Stimulated activated CD4-positive, alpha-beta T cell treated with anti-CD3 and anti-CD28 coated beads, Interleukin-12 subunit alpha, Interleukin-12 subunit beta, amount 100 ng/mL, for 24 hours (primary cell): ENCODE measurements around the gene TDRD1.

ENCODE experiments used
- DNase-seq, 2 experiments: peaks; one replicate each; pipeline ENCODE4 v3.0.0-alpha.2; 2020; ENCODE audit warnings: low read depth in 2 of 2

TDRD1 gene

DNA sequence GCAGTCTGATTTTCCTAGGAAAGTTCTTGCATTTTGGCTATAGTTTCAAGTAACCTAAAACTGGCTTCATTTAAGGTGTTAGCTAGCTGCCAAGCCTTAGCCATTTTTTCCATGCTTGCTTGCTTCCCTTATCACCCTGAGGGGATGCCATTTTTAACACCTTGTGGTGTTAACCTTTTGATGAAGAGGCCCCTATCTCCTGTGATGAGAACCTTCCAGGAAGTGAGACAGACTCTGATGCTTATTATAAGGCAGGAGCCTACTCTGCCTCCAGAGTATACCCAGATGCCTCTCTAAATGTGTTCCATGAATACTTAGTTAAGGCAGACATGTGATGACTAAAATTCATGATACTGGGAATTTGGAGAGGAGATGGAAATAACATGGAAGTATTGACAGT is 55.0 kb downstream of the TDRD1 start:
- DNase-seq = no peak

DNA sequence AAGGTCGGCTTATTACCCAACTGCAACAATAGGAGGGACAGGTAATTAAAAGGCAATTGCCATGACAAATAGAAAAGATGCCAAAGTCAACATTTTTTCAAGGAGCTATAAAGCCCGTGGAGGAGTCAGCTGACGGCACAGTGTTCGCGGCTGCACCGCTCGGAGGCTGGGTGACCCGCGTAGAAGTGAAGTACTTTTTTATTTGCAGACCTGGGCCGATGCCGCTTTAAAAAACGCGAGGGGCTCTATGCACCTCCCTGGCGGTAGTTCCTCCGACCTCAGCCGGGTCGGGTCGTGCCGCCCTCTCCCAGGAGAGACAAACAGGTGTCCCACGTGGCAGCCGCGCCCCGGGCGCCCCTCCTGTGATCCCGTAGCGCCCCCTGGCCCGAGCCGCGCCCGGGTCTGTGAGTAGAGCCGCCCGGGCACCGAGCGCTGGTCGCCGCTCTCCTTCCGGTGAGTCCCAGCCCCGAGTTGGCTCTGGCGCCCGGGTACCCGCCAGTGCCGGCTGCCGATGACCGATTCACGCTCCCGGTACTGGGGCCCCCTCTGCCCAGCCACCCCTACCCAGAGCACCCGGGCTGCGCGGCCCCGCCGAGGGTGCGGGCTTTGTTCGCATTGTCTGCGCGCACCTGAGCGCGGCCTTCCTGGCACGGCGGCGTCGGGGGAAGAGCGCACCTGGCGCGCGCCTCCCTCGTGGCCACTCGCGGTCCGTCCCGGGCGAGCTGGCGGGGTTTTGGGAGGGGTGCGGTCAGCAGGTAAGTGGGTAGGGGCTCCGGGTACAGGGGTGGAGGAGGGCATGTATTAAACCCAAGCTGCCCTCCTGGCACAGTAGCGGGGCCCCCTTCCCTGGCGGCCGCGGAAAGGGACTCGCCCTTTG is 60.2 kb downstream of the TDRD1 start, which contains the start of gene VWA2:
Gene VWA2, plus strand, starts transcription at position 138 of the 877 bp plus-strand sequence. CDS start 9,460 bp downstream, outside the sequence.
- DNase-seq = peak in 1 of 2 experiments; percentile 6

DNA sequence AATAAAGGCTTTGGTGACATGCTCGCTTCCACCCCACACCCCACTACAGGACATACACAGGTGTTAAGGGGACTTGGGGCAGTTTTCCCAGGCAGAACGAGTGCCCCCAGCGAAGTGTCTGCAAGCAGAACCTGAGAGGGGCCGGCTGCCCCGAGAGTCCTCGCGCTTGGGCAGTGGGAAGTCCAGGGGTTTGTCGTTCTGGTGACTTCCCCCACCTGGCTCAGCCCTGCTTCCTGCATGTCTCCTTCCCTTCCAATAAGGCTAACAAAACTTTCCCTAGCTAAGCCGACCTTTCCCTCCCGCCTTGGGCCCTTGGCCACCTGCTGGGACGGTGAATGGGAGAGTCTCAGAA is 60.8 kb downstream of the TDRD1 start:
- no peak for DNase-seq

DNA sequence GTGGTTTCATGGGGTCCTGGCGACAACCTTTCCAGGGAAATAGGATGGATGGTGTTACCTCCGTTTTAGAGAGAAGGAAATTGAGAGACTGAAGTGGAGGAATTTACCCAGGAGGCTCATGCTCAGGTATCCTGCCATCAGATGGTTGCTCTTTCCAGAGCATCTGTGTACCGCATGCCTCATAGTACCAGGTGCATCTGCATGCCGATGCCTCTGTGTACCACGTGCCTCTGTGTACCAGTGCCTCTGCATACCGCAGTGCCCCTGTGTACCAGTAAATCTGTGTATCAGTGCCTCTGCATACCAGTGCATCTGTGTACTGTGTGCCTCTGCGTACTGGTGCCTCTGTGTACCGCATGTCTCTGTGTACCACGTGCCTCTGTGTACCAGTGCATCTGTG is 63.1 kb downstream of the TDRD1 start:
- DNase-seq = no peak

DNA sequence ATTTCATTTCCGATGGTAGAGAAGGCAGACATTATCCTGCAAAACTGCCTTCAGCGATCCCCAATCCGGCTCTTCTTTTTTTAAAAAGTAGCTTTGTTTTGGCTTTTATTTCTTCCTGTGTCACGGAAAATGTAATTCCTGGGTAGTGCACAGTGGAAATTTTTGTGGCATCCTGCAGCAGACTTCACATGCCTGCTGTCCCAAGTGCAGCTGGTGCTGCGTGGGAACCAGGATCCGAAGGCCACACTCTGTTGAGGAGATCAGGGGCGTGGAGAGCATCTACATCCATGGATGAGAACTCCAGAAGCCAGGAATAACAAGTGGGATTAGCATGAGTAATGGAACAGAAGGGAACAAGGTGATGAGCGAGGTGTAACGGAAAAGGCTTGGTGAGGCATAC is 64.5 kb downstream of the TDRD1 start:
- DNase-seq = no peak

DNA sequence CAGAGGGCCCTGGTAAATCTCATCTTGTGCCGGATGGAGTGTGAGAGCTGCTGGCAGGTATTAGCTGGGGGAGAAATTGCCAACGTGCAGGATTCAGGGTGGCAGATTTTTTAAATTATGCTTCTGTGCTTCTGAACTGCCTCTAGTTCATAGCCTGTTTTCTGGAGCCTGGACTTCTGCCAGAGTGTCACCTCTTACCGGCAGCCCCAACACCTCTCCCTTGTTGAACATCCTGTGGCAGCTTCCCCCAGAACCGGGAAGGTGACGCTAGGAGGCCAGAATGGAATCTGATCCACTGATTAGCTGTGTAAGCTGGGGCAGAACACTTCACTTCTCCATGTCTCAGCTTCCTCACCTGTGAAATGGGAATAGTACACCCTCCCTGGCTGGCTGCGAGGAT is 65.0 kb downstream of the TDRD1 start:
- DNase-seq = no peak

DNA sequence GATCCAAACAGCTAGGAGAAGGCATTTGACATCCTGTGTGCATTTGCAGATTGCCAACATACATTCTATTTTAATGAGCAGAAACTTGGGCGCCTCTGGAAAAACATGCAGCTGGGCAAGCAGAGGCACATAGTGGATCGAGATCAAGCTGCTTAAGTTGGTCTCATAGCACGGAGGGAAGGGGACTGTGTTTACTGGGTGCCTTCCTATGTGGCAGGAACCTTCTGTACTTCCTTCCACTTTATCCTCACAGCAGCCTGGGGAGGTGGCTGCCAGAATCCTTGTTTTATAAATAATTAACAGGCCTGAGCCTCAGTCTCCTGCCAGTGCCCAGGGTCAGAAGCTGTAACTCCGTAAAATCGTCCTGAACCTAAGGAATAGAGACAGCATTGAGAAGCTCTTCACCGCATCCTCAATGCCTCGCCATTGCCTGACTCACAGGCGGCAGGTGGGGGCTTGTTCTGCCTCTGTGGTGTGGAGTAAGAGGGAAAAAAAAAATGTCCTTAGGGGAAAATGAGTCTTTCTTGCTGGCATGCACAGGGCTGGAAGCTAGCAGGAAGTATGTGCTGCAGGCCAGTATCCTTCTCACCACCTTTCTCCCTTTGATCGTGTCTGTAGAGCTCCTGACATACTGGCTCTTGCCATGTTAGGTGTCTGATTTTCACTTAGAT is 66.1 kb downstream of the TDRD1 start:
- DNase-seq = no peak

DNA sequence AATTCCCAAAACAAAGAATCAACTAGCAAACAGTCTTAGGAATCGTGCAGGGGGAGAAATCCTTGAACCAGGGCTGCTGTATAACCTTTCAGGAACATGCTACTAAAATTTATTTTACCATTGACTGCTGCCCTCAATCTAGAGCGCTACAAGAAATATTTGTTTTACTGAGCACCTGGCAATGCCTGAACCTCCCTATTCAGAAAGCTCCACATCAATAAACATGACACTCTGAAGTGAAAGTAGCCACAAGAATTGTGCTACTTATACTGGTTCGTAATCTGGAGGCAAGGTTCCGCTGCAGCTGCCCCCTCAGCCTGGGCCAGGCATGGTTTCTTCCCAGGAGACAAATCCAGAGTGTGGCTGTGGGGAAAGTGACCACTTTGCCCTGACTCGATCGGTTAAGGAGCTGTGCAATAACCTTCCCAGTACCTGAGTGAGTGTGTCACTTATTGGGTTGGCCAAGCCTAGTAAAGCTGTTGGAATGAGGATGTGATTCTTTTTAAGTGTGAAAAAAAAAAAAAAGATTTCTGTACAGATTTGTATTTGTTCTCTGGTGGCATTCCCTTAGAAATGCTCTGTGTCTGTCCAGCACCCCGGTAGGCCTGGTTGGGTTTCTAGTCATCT is 67.6 kb downstream of the TDRD1 start:
- DNase-seq = no peak

DNA sequence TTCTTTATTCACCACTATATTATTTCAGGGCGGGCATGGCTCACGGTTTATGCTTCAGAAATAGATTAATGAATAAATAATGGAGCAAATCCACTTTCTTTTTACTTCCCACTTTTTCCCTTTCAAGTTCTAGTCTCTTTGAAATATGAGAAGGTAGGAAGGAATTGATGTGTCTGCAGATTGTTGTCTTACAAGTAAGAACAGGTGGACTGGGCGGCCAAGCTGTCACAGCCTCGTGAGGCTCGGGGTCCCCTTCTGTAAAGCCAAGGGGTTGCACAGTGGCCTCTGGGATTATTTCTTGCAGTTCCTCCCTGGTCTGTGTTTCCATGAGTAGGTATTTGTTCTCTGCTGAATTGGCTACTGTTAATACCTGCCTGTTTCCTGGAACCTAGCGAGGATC is 71.1 kb downstream of the TDRD1 start:
- no peak for DNase-seq

DNA sequence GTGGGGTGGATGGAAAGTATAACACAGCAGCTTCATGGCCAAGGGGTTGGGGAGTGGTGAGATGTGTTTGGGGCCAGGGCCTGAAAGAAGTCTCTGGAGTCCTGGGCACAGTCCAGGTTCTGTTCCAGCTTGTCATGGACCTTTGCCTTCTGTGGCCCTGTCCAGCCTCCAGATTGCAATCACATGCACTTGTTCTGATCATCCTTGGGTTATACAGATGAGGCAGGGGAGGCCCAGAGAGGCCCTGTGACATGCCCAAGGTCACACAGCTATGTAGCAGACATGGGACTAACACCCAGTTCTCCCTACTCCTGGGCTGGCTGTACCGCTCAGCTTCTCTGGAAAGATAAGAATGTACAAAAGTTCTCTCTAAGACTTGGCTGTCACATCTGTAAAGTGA is 71.6 kb downstream of the TDRD1 start:
- no peak for DNase-seq

DNA sequence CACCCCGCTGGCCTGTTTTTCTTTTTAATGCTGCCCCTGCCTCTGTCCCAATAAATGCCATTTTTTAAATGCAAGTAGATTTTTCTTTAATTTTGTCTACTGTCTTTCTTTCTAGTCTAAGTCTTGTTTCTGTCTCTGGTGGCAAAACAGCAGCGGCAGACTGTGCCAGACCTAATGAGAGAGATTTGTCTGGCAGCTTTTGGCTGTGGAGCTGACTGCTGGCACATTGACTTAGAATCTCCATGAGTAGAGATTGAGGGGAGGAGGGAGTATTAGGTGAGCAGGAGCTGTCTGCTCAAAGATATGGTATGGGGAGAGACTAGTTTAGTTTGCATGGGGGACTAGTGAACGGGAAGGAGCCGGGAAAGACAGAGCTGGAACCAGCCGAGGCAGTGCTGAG is 72.9 kb downstream of the TDRD1 start:
- no peak for DNase-seq

DNA sequence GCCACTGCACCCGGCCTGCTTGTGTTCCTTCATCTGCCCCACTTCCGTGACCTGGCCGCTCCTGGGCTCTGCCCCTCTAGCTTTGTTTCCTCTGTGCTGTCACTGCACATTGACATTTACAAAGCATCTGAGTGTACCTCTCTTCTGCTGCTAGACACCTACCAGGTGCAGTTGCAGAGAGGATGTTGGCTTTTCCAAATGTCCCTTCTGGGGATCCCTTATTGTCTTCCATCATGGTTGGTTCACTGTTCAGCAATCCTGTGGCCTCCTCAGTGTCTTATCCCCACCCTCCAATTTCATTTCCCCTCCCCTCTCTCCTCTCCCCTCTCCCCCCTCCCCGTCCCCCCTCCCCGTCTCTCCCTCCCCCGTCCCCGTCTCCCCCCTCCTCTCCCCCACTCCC is 73.7 kb downstream of the TDRD1 start:
- no peak for DNase-seq

DNA sequence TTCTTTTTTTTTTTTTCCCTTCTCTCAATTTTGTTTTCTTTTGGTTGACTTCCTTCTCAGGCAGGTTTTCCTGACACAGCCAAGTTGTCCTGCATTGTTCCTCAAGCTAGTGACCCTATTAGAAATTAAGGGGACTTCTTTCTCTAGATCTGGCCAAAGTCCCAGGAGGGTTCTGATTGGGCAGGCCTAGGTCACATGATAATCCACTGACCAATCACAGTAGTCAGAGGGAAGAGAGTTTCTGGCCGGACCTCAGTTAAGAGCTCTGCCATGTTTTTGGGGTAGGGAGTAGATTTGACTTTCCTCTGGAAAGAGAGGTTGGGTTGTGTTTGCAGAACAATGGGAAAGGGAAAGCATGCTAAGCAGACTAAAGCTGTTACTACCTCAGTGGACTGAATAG is 76.1 kb downstream of the TDRD1 start:
- no peak for DNase-seq

DNA sequence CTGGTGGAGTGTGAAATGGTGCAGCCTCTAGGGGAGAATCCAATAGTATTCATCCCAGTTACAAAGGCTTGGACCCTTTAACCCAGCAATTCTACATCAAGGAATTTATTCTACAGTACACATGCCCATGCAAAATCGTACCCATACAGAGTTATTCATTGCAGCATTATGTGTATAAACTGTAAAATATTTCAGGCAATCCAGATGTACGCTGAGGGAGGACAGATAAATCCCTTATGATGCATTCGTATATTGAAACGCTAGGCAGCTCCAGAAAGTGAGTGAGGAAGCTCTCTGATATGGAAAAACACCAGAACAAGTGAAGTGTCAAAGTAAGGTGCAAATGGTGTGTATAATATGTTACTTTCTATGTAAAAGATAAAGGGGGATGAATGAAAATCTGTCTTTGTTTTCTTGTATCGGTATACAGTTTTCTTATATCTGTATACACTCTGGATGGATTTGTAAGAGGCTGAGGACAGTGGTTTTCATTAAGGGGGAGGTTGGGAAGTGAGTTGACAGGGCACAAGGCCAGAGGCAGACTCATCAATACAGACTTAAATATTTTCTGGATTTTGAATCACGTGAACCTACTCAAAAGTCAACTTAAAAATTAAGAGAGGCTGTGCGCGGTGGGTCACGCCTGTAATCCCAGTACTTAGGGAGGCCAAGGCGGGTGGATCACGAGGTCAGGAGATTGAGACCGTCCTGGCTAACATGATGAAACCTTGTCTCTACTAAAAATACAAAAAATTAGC is 77.0 kb downstream of the TDRD1 start:
- no peak for DNase-seq

DNA sequence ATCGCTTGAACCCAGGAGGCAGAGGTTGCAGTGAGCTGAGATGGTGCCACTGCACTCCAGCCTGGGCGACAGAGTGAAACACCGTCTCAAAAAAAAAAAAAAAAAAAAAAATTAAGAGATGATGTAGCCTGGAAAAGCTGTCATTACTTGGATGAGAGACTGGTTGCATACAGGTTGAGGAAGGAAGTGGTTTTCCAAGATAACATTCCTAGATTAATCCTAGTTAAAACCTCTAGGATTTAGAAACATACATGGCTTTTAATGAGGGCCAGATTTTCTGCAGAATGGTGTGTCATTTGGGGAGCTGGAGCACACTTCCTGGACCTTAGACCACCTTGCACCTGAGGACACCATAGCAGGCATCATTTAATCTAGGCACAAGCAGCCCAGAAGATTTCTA is 77.7 kb downstream of the TDRD1 start:
- no peak for DNase-seq

DNA sequence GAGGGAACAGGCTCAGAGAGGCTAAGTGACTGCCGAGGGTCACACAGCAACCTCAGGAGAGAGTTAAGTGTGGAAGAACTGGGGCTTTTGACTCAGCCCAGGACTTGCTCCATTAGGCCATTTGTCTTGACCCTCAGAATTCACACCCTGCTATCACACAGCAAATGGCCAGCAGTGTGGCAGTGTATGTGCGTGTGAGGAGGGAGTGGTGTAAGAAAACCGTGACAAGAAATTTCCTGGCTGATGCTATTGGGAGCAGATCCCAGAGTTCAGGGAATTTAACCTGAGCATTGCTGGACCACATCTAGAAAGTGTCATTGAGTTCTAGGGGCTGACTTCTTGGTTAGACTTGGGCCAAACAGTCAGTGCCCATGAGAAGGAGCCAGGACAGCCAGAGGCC is 78.3 kb downstream of the TDRD1 start:
- no peak for DNase-seq

DNA sequence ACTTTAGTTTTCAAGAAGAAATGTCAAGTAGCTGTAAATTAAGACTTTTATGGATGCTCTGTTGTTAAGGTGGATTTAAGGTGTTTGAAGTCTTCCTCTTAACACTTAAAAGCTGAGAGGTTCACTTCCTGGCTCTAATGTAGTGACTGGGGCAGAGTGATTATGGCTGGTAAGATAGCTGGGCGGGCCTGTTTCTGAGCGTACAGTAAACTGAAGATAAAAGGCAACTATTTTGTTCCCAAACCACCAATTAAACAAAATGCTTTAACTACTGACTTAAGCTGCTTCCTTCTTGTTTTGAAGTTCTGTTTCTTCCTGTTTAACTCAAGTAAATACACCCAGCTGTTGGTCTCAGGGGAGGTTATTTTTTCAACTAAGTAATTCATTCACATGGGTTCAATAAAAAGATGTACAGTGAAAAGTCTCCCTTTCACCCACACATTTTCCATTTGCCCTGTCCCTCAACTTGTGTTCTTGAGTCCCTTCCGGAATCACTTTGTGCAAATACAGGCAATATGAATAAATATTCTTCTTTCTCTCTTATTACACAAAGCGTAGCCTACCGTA is 79.2 kb downstream of the TDRD1 start:
- DNase-seq = no peak

DNA sequence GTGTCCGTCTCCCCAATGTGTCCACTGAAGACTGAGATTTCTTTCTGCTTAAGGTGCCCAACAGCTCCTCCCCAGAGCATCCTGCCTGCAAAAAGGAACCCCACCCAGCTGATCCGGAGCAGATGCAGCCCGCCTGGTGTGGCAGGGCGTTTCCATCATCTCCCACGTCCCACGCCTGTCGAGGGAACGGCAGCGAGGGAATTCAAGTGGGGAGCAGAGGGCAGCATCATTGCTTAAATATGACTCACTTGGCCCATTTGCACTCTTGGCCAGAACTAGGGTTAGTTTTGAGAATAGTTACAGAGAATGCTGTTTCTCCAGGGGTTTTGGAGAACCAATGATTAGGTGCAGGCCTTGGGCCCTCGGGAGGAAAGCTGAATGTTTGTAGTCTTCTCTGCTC is 80.7 kb downstream of the TDRD1 start:
- DNase-seq = no peak

DNA sequence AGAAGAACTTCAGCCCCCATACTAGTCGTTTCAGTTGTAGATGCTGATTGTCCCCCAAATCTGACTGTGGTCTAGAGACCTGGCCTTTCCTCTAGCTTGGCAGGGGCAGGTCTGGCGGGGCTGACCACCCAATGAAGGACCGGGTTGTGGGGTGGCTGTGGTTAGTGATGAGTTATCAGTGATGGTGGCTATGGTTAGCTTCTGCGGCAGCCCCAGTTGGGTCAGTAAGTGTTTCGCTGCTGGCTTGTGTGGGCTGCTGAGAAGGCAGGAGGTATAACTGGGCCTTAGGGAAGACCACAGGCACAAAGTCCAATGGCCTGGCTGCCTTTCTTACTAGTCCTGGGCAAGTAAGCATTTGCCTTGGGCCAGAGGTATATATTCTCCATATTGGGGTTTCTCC is 81.2 kb downstream of the TDRD1 start:
- DNase-seq = no peak

DNA sequence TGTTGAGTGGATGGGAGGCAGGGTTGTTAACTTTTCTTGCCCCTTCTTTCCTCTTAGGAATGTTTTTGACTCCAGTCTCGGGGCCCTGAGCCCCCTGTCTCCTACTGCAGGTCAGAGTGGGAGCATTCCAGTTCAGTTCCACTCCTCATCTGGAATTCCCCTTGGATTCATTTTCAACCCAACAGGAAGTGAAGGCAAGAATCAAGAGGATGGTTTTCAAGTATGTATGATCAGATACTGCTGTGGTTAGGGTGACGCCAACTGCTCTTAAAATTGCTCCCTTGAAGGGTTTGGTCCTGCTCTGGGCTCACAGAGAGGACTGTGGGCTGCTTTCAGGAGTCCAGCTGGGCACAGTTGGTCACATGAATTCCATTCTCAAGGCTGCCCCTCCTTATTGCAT is 81.9 kb downstream of the TDRD1 start:
- no peak for DNase-seq

DNA sequence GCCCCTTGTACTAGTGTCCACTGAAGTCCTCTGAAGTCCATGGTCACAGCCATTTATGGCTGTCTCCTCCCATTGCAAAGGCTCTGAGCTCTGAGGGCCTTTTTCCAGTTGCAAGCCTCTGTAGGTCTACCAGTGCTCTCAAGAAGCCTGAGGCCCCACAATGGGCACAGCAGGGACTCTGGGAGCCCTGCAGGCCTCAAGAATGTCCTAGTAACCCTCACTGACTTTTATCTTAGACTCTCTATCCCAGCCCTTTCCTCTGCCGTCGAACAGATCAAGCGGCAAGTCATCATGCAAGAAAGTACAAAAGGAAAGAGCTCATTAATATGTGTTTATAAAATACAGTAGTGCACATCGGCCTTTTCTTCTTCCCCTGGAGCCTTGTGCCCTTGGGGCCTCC is 83.3 kb downstream of the TDRD1 start:
- no peak for DNase-seq
